ENCODE data around the gene CARHSP1.
"Not testable (repeated sequence)": the region's sequence is repeated elsewhere in the genome, so short reads cannot be mapped to it uniquely, and the experiment has no call there.

Gene CARHSP1

DNA sequence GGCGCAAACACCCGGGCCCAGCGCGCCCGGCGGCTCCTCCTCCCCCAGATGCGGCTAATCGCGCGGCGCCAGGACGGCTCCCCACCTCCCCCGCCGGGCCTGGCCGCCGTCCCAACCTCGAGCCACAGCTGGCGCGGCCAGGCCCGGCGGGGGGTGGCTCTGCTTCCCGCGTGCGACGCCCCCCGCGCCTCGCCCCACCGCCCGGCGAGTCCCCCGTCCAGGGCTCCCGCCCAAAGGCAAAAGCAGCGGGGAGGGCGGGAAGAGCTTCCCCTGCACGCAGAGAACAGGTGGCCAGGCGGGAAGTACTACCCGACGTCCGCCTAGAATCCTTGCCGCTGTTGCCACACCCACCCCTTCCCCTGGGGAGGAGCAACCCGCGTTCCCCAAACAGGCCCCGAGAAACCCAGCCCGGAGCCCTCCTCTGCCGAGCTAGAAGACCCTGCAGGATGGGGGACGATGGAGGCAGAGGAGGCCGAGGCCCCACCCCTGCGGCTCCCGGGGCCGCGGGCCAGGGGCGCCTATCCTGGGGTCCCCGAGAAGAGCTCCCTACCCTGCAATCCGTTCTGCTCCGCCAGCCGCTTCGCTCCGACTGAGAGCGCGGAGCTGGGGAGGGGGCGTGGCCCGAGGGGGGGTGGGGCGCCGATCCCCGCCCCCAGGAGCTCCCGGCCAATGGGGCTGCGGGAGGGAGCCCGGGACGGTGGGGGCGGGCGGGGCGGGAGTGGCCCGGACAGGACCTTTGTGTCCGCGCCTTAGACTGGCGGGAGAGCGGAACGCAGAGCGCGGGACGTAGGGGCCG, at the start of gene CARHSP1:
TSS of gene CARHSP1 (minus strand) at position 591 of the 796 bp plus-strand sequence. CDS start 9,678 bp downstream, outside the sequence.
- DNase-seq: peak; percentile 78

- not testable (repeated sequence) for DNase-seq
These were observed 48.5 kb upstream of the CARHSP1 start for GRCh38 chr16:8917336-8917735.

GRCh38 chr16:8916541-8917225, 47.9 kb upstream of the CARHSP1 start:
- DNase-seq: no peak

DNA sequence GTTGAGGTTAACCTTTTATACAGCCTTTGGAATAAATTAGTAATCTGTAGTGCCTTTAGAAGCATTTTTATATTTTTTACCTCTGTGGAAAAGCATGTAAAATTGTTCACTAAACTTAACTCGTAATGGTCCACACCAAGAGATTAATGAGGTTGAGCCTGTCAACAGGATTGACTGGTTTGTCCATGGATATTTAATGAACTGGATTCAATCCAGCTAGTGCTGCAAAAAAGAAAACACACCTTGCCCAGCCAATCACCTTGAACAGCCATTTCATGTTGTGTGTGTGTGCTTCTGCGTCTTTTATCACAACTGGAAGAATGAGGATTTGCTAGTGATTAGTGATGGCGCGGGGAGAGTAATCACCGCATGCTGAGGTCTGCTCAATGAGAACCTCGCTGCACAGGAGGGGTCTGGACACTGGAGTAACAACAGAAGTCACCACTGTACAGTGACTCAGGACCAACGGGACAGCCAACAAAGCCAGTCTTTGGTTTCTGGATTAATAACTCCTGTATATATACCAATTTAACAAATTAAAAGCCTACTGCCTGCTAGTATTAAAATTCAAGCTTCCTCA, 47.0 kb upstream of the CARHSP1 start:
- DNase-seq: no peak

DNA sequence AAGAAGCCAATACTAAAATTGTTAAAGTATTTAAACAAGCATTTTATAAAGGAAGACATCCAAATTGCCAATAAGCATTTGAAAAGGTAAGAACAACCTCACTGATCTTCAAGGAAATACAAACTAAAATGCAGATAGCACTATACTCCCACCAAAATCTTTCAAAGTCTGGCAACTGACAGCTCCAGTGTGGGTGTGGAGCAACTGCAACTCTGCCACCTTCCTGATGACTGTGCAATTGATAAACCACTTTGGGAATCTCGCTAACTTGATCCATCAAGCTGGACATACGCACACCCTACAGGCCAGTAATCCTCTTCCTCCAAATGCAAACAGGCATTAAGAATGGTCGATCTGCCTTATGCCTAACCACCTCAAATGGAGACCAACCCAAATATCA, 45.3 kb upstream of the CARHSP1 start:
- no peak for DNase-seq

- DNase-seq: no peak
These were observed 44.0 kb upstream of the CARHSP1 start for GRCh38 chr16:8912793-8913192.

DNA sequence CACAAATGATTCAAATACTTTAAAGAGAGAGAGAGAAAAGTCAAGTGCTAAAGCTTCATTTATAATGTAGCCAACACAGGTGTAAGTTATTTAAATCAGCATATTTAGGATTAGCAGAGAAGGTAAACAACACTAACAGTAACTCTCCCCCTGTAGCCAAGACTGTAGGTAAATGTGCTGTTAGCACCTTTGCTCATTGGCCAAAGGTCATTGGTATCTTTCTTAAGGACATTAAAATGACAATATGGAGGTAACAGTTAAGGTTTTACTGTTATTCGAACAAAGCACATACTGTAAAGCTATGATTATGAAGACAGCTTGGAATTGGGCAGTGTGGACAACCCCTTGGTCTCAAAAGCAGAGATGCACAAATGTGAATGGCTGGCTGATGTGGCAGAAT, 42.0 kb upstream of the CARHSP1 start:
- DNase-seq: no peak

DNA sequence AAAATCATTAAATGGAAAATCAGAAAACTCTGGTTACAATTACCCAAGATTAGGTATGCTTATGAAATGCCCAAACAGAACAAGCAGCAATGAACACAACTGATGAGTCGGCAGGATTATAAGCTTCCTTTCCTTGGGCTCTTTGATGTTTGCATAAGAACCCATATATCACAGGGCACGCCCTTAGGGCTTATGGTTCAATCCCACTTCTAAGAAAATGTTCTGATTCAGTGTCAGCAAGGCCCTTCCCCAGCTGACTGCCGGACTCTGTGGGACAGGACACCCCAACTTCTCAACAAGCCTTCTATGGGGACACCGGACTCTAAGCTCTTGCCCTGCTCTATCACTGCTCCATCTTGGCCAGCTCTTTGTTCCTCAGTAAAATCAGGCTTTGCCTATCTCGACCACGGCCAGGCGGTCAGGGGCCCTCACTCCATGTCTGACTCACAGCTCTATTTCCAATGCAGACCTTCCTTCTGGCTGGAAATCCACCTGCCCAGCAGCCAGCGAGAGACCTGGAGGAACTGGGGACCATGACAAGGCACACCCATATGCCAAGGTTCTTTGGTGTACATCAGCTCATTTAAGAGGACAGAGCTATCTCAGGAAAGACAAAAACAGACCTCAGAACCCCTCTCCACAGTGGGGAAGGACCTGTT, 40.1 kb upstream of the CARHSP1 start:
- DNase-seq: no peak

- DNase-seq: no peak
These were observed 38.3 kb upstream of the CARHSP1 start for GRCh38 chr16:8907096-8907495.

DNA sequence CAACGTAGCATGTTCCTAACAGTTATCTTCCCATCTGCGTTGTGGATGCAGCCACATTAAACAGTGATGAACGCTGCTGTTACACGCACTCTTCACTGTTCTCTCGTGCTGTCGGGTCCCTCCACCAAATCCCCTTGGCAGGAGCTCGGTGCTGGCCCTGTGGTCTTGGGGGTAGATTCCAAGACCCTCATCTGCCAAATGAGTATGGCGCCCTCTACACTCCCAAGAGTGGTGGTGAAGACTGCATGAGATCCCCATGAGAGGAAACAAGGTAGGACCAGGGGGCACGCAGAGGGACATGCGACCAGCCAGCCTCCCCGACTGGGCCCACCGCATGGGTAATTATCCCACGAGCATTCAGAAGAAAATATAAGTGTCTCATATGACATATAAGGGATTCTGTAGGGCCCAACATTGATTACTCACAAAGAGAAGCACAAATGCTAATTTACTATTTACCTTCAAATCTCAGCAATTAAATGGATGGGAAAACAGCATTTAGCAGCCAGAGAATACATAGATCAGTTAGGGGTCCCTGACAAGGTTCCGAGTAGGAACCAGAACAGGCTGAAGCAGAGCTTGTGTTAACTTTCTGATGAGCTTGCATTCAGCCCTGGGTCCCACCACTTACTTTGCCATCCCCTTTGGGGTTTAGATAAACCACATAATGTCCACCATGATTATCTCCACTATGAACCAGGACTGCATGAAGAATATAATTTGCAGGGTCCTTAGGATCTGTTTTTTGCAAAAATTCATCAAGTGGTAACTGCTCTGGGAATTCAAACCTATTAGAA, 37.2 kb upstream of the CARHSP1 start:
- DNase-seq: no peak

DNA sequence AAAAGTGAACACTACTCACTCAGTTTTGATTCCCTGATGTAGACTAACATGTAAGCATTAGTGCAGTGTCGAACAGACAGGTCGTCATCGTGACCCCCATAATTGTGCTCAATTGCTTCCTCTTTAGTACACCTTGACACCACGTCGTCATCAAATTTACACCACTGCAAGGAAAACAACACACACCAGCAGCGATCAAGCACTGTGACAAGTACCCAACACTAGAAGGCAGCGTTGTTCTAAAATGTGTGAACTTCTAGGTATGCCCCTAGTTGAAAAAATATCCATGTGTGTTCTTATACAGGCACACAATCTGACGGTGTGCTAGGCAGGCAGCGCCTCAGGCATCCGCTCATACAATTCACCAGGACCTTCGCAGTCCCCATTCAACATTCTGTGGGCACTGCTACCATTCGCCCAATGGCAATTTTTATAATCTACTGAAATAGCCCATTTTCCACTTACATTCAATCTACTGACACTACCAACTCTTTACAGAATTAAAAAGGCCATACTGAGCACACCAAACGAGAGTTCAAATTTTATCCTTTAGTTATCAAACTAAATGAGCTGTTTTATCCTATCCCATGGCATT, 36.5 kb upstream of the CARHSP1 start:
- DNase-seq: no peak

DNA sequence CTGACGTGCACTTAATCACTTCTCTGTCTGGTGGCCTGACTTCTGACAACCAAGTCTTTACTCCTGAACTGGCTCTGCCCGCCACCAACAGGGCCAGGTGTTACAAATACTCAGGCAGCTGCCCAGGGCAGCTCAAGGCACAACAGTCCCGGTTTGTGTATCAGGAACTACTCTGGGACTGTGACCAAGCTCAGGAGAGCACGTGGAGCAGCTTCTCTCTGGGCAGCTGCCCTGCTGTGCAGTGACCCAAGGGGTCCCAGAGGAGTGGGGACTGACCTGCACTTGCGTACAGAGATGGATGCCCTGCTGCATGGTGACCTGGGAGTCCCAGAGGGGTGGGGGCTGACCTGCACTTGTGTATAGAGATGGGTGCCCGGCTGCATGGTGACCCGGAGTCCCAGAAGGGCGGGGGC, 35.2 kb upstream of the CARHSP1 start:
- DNase-seq: no peak

- no peak for DNase-seq
These were observed 34.2 kb upstream of the CARHSP1 start for GRCh38 chr16:8903004-8903403.

- no peak for DNase-seq
These were observed 32.6 kb upstream of the CARHSP1 start for GRCh38 chr16:8901320-8901861.

DNA sequence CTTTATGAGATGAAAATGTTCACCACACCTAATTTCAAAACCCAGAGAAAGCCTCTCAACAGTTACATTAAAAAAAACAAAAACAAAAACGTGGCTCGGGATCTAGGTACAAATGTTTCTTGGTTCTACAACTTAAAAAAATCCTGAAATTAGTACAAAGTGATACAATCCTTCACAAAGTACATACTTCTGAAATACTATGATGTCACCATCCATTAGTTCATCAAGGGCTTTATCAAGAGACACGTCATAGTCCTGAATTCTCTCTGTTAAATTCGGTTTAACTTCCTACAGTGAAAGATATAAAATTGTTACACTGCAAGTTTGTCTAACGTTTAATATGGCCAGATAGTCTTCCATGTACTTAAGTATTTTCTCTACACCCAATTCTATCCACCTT, 31.5 kb upstream of the CARHSP1 start:
- DNase-seq: no peak

DNA sequence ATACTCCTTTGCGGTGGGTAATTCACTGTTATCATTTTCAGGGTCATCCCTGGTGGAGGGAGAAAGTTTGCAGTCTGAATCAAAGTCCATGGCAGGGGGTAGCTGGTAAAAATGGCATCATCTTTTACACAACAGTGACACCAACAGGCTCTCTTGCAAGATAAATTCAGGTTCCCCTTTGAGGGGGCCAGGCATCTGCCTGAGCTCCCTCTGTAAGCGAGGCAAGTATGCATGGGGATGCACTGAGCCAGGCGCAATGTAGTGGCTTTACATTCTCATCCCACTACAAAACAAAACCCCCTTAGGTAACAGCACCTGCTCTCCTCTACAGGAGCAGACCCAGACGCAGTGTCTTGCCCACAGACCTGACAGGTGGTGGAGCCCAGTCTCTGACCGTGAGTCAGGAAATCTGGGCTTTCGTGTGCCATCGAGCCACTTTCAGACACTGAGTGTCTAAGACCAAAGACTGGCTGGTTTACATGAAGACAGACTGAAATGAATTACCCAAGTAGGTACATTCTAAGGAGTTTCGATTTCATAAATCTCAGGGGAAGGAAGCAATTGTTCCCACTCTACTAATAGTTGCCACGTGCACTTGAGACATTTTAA, 31.0 kb upstream of the CARHSP1 start:
- DNase-seq: no peak

- no peak for DNase-seq
These were observed 30.0 kb upstream of the CARHSP1 start for GRCh38 chr16:8898660-8899318.

- DNase-seq: no peak
These were observed 26.0 kb upstream of the CARHSP1 start for GRCh38 chr16:8894736-8895334.

DNA sequence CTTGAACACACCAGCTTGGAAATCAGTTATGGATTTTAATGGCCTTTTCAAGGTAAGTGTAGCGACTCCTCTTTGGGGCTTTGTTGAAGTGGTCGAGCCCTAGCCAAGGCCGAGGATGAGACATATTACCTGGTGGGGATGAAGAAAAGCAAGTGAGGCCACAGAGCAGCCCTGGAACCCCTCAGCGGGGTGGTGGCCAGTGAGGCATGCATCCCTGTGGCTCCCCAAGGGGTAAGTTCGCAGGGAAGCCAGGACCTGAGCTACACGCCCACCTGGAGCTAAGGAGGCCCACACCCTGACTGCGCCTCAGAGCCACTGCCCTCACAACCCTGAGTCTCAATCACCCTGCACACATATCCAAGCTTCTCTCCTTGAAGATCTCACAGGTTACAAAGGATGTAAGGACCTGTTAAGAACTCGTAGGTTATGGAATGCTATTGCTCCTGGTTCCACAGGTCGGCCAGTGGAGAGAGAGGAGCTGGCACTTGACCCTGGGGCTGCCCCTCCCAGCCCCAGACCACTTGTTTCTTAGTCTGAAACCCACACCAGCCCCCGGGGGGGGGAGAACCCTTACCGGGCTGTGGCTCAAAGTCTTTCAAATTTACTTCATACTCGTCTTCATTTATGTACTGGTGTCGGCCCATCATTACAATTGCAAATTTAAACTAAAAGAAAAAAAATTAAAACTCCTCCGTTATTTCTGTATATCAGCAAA, 25.3 kb upstream of the CARHSP1 start:
- no peak for DNase-seq

- DNase-seq: no peak
These were observed 24.6 kb upstream of the CARHSP1 start for GRCh38 chr16:8893426-8893825.

Data from activated CD4-positive, CD25-positive, alpha-beta regulatory T cell treated with anti-CD3 and anti-CD28 coated beads, Interleukin-2, amount 50 U/mL, for 72 hours (primary cell).